IMR-90 (cell line): Measurements from ENCODE around the gene KCTD2.

Experiments
- BHLHE40 ChIP-seq: fragments of 150-350 bp; IDR thresholded peaks from 2 replicates; pipeline ENCODE4 v1.6.1; 2016; ENCODE audit warnings: mild to moderate bottlenecking, low read depth, low read length
- CEBPB ChIP-seq: IDR thresholded peaks from 2 replicates; pipeline ENCODE4 v1.6.1; 2012; ENCODE audit warnings: low read depth, low read length, improper control_type of control experiment
- CHD1 ChIP-seq: IDR thresholded peaks from 2 replicates; pipeline ENCODE4 v1.6.1; 2012; ENCODE audit warnings: low read depth, low read length, improper control_type of control experiment
- CTCF ChIP-seq: conservative IDR thresholded peaks from 2 replicates; pipeline ENCODE4 v1.5.1; 2012; ENCODE audit warnings: mild to moderate bottlenecking, low read depth, low read length, improper control_type of control experiment
- MXI1 ChIP-seq: IDR thresholded peaks from 2 replicates; pipeline ENCODE4 v1.6.1; 2012; ENCODE audit warnings: low read depth, mild to moderate bottlenecking, low read length, moderate library complexity, borderline replicate concordance
- NFE2L2 ChIP-seq: fragments of 150-350 bp; IDR thresholded peaks from 2 replicates; pipeline ENCODE4 v1.6.1; 2016; ENCODE audit warnings: low read depth, mild to moderate bottlenecking, low read length
- POLR2A ChIP-seq: IDR thresholded peaks from 2 replicates; pipeline ENCODE4 v1.6.1; 2012; ENCODE audit warnings: mild to moderate bottlenecking, low read depth, low read length
- RAD21 ChIP-seq: IDR thresholded peaks from 2 replicates; pipeline ENCODE4 v1.6.1; 2012; ENCODE audit warnings: low read length, improper control_type of control experiment
- TF ChIP-seq, protein P1 (sequence below): fragments of 150-350 bp; IDR thresholded peaks from 2 replicates; pipeline ENCODE4 v1.6.1; 2017; ENCODE audit warnings: mild to moderate bottlenecking, antibody characterized with exemption, low read length, low read depth

DNA sequence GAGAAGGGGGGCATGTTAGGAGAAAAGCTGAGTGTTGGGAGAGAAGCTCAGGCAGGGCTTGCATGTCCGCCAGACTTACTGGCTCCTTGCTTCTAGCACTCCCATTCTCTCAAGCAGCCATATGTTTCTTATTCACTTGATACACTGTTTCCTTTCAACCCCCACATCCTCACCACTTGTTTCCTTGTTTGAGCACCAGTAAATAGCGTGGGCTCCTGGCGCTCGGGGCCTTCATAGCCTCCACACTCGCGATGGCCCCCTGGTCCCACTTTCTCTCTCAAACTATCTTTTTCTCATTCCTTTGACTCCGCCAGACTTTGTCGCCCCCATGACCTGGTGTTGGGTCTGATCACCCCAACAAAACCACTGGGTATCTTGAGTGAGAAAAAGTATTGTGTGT lies 16.9 kb upstream of the KCTD2 start:
- TF ChIP-seq CTCF, result no peak
- TF ChIP-seq MXI1, result no peak
- TF ChIP-seq POLR2A, result no peak
- no peak for TF ChIP-seq BHLHE40
- TF ChIP-seq CEBPB, result no peak
- no peak for TF ChIP-seq RAD21
- no peak for TF ChIP-seq NFE2L2
- TF ChIP-seq, protein P1, sequence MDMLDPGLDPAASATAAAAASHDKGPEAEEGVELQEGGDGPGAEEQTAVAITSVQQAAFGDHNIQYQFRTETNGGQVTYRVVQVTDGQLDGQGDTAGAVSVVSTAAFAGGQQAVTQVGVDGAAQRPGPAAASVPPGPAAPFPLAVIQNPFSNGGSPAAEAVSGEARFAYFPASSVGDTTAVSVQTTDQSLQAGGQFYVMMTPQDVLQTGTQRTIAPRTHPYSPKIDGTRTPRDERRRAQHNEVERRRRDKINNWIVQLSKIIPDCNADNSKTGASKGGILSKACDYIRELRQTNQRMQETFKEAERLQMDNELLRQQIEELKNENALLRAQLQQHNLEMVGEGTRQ, result no peak
- no peak for TF ChIP-seq CHD1
